GM19324 (cell line): Measurements from ENCODE around the gene NEU3.
"Not testable (repeated sequence)": the region's sequence is repeated elsewhere in the genome, so short reads cannot be mapped to it uniquely, and the experiment has no call there.

Source experiments
- ATAC-seq: cut with Tn5 transposase; IDR thresholded peaks from one replicate; pipeline ENCODE4 v1.9.1; 2021; ENCODE audit warnings: mild to moderate bottlenecking, moderate library complexity; ENCODE audit not compliant: unreplicated experiment, low FRiP score

Gene NEU3

DNA sequence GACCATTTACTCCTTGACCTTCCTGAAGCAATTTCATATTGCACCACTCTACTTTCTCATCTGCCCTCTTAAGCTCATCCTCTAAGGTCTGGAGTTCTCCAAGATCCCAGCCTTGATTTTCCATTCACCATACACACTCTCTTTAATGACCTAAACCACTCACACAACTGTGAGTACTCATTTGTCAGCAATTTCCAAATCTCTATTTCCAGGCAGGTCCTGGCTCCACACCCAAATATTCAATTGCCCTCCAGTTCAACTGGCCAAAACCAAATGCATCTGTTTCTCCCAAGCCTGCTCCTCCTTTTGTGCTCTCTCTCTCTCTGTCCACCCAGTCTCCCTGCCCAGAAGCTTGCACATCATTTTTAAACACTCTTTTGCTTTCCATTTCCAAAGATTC, 39.6 kb downstream of the NEU3 start:
- ATAC-seq: no peak

DNA sequence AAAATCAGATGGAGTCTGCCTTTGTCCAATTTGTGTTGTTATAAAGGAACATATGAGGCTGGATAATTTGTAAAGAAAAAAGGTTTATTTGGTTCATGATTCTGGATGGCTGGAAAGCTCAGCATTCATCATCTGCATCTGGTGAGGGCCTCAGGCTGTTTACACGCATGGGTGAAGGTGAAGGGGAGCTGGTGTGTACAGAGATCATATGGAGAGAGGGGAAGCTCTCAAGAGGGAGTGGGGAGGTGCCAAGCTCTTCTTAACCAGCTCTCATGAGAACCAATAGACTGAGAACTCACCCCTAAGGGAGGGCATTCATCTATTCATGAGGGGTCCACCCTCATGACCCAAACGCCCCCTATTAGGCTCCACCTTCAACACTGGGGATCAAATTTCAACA, 40.0 kb downstream of the NEU3 start:
- no peak for ATAC-seq

DNA sequence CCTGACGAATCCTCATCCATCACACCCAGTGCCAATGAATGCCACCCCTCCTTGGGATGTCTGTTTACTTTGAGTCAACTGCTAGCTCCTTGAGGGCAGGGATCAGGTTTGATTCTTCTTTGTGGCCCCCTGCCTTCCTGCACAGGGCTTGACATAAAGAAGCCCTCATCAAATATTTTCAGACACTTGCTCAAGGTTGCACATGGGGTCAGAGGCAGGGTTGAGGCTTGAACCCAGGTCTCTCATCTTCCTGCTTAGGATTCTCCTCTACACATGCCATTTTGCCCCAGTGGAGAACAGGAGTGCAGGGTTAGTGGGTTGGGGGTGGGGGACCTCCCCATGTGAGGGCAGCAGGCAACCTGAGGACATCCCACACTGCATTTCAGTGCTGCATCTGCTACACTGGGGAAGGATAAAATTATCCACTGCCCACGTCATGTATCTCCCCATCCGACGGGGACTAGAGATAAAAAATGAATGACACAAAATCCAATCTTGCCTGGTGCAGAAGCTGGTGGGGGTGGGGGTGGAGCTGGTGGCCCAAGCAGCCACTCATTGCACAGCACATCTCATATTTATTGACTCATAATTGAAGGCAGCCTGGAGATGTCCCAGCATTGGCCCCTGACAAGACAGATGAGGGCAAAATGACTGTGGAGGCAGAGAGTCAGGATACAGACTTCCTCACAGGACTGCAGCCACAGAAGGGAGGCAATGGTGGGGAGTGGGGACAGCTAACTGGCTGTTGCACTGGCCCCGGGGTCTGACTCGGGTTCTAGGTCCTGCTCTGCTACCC, 41.3 kb downstream of the NEU3 start:
- no peak for ATAC-seq

DNA sequence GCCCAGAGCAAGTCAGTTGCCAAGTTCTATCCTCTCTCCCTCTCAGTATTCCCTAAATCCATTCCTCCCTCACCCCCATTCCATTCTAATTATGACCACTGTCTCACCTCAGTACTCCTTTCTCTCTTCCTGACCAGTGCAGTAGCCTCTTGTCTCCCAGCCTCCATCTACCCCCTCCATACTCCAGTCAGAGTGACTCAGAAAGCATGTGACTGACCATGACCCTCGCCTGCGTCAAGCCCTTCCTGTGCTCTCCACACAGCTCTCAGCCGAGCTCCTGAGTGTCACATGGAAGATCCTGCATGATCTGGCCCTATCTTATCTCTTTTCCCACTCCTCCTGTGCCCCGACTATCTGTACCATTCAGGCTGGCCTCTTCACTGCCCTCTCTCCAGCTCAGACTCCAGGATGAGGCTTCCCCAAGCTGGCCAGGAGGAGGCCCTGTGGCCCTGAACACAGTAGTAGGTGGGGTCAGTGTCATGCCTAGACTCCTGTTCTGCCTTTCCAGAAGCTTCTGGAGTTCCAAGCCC, 42.6 kb downstream of the NEU3 start:
- ATAC-seq: no peak

DNA sequence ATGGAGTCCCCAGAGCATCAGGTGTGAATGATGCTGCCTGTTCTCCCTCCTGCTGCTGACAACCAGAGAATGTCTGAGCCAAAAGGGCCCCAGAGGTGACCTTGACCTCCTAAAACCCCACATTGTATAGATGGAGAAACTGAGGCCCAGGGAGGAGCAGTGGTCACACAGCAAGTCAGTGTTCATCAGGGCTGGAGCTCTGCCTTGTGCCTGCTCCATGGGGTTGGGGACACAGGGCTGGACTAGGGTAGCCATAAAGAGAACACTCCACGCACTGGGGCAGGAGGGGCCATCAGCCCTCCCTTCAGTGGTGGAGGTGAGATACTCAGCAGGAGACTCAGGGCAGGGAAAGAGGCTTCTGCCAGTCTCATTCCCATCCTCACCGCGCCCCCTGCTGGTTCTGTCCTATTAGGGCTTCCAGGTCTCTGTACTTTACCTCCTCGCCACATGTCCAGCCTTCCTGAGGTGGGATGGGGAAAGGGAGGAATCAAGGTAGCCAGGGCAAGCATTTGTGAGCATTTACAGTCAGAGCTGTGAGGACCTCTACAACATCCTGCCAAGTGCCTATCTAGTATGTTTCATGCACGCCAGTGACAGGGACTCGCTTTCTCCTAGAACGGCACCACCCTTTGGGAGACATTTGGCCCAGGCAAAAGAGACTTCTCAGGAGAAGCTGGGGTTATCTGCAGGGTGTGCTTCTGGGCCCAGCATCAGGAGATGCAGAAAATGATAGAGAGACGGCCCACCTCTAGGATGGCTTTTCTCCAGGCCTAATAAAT, 43.2 kb downstream of the NEU3 start:
- no peak for ATAC-seq

DNA sequence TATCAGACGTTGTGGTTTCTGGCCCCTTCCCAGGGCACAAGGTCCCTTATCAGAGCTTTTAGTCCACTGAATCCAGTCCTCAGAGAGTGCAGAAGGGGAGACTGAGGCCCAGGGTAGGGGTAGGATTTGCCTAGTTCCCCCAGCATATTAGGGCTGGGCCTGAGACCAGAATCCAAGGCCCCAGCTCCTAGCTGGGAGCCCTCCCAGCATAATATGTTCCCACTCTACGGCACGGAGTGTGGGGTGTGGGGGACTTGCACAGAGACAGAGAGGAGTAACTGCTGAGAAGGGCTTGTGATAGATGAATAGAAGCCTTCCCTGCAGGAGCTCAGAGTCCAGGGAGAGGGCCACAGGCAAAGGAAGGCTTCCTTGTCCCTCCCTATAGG, 43.8 kb downstream of the NEU3 start:
- ATAC-seq: no peak

DNA sequence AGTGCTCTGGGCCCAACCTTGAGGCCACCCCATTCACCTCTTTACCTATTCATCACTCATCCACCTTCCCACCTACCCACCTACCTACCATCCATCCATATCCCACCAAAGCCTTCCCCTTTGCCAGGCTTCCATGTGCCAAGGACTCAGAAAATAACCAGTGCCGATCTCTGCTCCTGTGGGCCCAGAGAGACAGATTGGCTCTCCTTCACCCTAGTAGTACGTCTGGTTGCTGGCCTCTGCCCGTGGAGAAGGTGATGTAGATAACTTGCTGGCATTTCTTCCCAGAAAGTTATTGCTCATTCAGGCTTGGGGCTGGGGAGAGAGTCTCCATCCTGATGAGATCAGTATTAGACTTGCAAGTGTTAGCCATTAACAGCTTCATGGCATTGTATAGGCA, 45.2 kb downstream of the NEU3 start:
- no peak for ATAC-seq

DNA sequence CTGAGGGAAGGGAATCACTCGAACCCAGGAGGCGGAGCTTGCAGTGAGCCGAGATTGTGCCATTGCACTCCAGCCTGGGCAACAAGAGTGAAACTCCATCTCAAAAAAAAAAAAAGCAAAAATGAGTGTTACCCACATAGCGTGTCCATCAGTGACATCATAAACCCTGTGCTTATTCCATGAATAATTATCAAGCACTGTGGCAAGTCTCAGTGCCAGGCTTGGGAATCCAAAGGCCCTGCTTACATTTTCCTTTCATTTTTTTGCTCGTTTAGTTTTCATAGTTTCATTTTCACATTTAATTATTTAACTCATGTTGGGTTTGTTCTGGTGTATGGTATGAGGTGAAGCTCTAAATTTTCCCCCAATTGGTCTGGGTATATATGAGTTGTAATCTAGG, 46.5 kb downstream of the NEU3 start:
- ATAC-seq: no peak

DNA sequence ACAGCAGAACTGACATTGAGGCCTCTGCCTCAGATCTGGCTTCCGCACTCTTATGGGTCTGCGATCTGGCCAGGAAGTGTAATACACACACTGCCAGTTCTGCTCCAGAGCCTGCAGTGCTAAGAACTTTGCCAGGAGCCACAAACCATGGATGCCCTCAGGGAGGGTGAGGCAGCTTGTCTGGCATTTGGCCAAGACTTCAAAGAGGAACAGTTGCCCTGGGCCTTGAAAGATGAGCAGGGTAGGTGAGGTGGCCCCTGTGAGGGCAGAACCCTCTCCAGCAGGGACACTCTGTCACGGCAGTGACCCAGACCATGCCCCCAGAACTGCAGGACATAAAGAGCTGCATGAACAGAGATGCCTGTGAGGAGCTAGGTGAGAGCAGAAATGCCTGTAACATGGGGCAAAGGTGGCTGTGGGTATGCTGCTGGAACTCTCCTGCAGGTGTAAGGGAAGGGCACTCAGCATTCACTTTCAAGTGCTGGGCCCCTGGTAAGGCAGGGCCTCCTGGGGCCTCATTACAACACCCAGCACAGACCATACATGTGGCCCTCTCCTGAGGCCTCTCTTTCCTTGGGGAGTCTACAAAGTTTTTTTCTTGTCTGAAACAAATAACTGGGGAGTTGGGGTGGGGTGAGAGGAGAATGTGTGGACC, 47.3 kb downstream of the NEU3 start:
- no peak for ATAC-seq

DNA sequence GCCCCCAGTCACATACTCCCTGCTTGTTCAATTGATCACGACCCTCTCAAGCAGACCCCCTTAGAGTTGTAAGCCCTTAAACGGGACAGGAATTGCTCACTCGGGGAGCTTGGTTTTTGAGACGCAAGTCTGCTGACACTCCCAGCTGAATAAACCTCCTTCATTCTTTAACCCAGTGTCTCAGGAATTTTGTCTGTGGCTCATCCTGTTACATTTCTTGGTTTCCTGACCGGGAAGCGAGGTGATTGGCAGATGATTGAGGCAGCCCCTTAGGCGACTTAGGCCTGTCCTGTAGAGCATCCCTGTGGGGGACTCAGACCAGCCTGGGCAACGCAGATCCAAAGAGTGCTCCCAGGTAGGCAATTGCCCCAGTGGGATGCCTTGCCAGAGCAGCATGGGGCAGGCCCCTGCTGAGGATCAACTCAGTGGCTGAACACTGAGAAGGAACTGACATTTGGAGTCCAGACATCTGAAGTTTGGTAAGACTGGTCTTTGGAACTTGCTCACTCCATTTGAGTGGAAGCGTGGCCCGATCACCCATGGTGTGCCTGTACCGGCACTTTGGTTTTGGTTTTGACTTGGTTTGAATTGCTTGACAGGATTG, 51.5 kb downstream of the NEU3 start:
- no peak for ATAC-seq

DNA sequence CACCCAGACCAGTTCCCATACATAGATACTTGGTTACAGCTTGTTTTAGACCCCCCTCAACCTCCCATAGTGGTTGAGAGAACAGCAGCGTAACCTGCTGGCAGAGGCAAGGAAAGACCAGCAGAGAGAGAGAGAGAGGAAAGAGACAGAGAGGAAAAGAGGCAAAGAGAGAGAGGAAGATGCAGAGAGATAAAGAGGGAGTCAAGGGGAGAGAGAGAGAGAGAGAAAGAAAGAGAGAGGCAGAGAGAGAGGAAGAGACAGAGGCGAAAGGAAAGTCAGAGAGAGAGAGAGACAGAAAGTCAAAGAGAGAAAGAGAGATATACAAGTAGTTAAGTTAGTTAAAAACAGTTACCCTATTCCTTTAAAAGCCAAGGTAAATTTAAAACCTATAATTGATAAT, 52.5 kb downstream of the NEU3 start:
- ATAC-seq: no peak

DNA sequence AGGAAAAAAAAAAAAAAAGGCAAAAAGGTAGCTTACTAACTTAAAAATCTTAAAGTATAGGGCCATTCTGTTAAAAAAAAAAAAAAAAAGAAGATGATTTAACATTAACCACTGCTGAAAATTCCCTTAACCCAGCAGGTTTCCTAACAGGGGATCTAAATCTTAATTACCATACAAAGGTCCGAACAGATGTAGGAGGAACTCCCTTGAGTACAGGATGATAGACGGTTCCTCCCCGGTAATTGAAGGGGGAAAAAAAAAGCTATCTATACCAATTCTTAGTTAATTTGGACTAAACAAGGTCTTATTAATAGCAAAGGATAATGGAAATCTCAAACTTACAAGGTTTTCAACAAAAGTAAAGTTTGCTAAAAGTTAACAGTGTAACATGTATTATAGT, 53.1 kb downstream of the NEU3 start:
- ATAC-seq: not testable (repeated sequence)

DNA sequence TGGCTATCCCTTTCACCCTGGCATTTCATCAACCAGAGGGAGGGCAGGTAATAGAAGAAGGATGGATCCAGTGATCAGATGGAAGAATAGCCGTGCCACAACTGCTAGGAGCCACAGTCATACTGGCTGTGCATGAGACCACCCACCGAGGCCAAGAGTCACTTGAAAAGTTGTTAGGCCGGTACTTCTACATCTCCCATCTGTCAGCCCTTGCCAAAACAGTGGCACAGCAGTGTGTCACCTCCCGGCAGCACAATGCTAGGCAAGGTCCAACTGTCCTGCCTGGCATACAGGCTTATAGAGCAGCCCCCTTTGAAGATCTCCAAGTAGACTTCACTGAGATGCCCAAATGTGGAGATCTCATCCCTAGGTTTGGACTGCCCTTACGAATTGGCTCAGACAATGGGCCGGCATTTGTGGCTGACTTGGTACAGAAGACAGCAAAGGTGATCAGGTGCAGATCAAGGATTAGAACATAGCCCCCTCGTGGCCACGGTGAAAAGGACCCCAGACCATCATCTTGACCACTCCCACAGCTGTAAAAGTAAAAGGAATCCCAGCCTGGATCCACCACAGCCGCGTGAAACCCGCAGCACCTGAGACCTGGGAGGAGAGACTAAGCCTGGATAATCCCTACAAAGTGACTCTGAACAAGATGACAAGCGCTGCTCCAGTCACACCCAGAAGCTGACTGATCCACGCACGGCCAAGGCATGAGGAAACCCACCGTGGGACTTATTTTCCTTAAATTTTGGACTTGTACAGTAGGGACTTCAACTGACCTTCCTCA, 55.8 kb downstream of the NEU3 start:
- not testable (repeated sequence) for ATAC-seq

DNA sequence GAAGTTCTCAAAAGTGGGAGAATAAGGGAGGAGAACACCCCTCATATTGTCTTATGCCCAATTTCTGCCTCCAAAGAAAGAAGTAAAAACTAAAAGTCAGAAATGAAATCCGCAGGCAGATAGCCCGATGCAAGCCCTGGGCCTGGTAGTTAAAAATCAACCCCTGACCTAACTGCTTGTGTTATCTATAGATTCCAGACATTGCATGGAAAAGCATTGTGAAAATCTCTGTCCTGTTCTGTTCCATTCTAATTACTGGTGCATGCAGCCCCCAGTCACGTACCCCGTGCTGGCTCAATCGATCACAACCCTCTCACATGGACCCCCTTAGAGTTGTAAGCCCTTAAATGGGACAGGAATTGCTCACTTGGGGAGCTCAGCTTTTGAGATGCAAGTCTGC, 57.9 kb downstream of the NEU3 start:
- not testable (repeated sequence) for ATAC-seq

DNA sequence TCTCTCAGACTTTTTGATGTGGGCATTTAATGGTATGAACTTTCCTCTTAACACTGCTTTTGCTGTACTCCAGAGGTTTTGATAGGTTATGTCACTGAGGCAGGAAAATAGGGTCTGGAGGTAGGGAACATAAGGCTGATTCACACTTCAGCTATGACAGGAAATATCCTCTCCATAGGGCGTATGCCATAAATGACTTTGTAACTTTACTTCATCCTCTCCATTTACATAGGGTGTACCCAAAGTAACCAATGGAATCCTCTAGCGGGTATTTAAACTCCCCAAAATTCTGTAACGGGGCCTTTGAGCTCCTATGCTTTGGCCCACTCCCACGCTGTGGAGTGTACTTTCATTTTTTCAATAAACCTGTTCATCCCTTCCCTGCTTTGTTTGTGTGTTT, 58.5 kb downstream of the NEU3 start:
- ATAC-seq: no peak

DNA sequence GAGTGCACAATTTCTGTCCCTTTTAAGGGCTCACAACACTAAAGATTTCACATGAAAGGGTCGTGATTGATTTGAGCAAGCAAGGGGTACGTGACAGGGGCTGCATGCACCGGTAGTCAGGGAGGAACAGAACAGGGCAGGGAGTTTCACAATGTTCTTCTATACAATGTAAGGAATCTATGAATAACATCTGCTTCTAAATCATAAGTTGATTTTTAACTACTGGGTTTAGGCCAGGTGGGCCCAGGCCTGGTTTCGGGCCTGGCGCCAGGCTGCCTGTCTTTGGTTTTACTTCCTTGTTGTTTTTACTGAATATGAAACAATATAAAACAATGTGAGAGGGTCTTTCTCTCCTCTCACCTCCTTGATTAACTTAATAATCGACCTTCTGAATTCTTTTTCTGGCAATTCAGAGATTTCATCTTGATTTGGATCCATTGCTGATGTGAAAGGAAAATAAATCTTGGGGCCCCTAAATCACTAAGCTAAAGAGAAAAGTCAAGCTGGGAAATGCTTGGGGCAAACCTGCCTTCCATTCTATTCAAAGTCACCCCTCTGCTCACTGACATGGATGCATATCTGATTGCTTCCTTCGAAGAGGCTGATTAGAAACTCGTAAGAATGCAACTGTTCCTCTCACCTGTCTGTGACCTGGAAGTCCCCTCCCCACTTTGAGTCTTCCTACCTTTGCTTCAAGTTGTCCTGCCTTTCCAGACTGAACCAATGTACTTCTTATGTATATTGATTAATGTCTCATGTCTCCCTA, 61.0 kb downstream of the NEU3 start:
- ATAC-seq: not testable (repeated sequence)

DNA sequence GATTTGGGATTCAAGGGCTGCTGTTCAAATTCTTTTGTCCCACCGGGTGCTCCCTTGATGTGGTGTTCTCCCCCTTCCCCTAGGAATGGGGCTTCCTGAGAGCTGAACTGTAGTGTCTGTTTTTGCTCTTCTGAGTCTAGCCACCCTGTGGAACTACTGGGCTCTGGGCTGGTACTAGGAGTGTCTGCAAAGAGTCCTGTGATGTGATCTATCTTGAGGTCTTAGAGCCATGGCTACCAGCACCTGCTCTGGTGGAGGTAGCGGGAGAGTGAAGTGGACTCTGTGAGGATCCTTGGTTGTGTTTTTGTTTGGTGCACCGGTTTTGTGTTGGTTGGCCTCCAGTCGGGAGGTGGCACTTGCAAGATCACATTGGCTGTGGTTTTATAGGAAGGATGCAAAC, 61.8 kb downstream of the NEU3 start:
- ATAC-seq: no peak

DNA sequence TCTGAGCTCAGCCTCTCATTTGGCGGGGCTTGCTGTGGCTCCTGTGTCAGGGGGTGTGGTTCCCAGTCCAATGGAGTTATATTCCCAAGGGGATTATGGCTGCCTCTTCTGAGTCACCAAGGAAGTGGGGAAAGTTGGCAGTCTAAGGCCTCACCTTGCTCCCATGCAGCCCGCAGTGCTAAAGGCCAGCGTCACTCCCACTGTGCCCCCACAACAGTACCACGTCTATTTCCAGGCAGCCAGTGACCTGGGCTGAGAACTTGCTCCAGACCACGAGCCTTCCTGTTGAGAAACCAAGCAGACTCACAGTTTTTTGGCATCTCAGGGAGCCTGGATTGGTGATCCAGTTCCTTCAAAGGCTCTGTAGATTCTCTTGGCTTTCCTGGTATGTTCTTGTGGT, 62.3 kb downstream of the NEU3 start:
- ATAC-seq: no peak

DNA sequence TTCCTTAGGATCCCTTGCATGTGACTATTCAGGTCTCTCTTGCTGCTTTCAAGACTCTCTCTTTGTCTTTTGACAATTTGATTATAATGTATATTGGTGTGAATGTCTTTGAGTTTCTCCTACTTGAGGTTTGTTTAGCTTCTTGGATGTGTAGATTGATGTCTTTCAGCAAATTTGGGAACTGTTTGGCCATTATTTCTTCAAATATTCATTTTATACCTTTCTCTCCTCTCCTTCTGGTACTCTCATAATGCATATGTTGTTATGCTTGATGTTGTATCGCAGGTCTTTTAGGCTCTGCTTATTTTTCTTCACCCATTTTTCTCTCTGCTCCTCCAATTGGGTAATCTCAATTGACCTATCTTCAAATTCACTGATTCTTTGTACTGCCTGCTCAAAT, 63.7 kb downstream of the NEU3 start:
- ATAC-seq: no peak
